HG03135 (cell line): ENCODE measurements around the gene UGT1A8.
"Not testable (repeated sequence)": the region's sequence is repeated elsewhere in the genome, so short reads cannot be mapped to it uniquely, and the experiment has no call there.

ENCODE experiments used
- ATAC-seq: cut with Tn5 transposase; IDR thresholded peaks from one replicate; pipeline ENCODE4 v1.9.1; 2021; ENCODE audit warnings: mild to moderate bottlenecking, moderate library complexity; ENCODE audit not compliant: unreplicated experiment

UGT1A8 gene

GRCh38 chr2:233712611-233713261, 95.3 kb downstream of the UGT1A8 start, which contains the start of gene UGT1A5:
Gene UGT1A5, plus strand, starts transcription at chr2:233712907. Its CDS starts 85 bp downstream, at chr2:233712992.
- ATAC-seq, result no peak

- no peak for ATAC-seq
Measured at GRCh38 chr2:233713262-233713615, 95.8 kb downstream of the UGT1A8 start.

GRCh38 chr2:233714121-233714520, 96.7 kb downstream of the UGT1A8 start:
- no peak for ATAC-seq

- ATAC-seq, result no peak
Measured at GRCh38 chr2:233718552-233718951, 101.1 kb downstream of the UGT1A8 start, which contains the start of gene UGT1A4. Gene UGT1A4, plus strand, starts transcription at chr2:233718736. Its CDS starts 85 bp downstream, at chr2:233718821.

- no peak for ATAC-seq
Measured at GRCh38 chr2:233728723-233729301, 111.4 kb downstream of the UGT1A8 start, which contains the start of gene UGT1A3. Gene UGT1A3, plus strand, starts transcription at chr2:233729042. Its CDS starts 85 bp downstream, at chr2:233729127.

GRCh38 chr2:233736868-233737653, 119.6 kb downstream of the UGT1A8 start:
- not testable (repeated sequence) for ATAC-seq

- ATAC-seq, result no peak
Measured at GRCh38 chr2:233740870-233741269, 123.4 kb downstream of the UGT1A8 start.

GRCh38 chr2:233743464-233744259, 126.2 kb downstream of the UGT1A8 start:
- ATAC-seq, result no peak

GRCh38 chr2:233745073-233745755, 127.8 kb downstream of the UGT1A8 start:
- ATAC-seq, result no peak

- not testable (repeated sequence) for ATAC-seq
Measured at GRCh38 chr2:233745838-233746237, 128.4 kb downstream of the UGT1A8 start.

GRCh38 chr2:233746475-233747282, 129.2 kb downstream of the UGT1A8 start:
- no peak for ATAC-seq

- no peak for ATAC-seq
Measured at GRCh38 chr2:233747283-233747544, 129.8 kb downstream of the UGT1A8 start.

GRCh38 chr2:233750689-233751088, 133.3 kb downstream of the UGT1A8 start:
- ATAC-seq, result not testable (repeated sequence)

- not testable (repeated sequence) for ATAC-seq
Measured at GRCh38 chr2:233751212-233752009, 134.0 kb downstream of the UGT1A8 start.

- no peak for ATAC-seq
Measured at GRCh38 chr2:233754872-233755611, 137.6 kb downstream of the UGT1A8 start.

- ATAC-seq, result no peak
Measured at GRCh38 chr2:233756429-233757081, 139.1 kb downstream of the UGT1A8 start.

GRCh38 chr2:233758141-233758540, 140.7 kb downstream of the UGT1A8 start:
- no peak for ATAC-seq

- no peak for ATAC-seq
Measured at GRCh38 chr2:233758849-233759248, 141.4 kb downstream of the UGT1A8 start.
